GM12873 (cell line): ENCODE data around the gene LPCAT1.

ENCODE experiments used
- TF ChIP-seq, protein P1 (sequence below): IDR thresholded peaks from 2 replicates; pipeline ENCODE4 v1.5.1; 2012; ENCODE audit warnings: low read depth, mild to moderate bottlenecking, moderate library complexity, low read length, control low read depth; ENCODE audit not compliant: insufficient read depth; ENCODE audit errors: missing control alignments

LPCAT1 gene

DNA sequence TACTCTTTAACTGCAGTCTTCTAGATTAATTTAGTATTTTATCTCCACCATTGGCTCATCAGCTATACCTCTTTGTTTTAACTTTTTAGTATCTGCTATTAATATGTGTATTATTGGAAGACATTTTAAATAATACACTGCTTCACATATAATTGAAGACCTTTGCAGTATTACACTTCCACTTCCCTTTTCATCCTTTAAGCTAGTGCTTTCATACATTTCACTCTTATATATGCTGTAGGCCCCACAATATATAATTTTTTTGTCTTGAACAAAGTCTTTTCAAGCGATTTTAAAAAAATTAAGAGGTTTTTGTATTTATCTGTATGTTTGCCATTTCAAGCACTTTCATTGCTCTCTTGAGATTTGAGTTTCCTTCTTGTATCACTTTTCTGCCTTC is 8.6 kb upstream of the LPCAT1 start:
- TF ChIP-seq, protein P1, sequence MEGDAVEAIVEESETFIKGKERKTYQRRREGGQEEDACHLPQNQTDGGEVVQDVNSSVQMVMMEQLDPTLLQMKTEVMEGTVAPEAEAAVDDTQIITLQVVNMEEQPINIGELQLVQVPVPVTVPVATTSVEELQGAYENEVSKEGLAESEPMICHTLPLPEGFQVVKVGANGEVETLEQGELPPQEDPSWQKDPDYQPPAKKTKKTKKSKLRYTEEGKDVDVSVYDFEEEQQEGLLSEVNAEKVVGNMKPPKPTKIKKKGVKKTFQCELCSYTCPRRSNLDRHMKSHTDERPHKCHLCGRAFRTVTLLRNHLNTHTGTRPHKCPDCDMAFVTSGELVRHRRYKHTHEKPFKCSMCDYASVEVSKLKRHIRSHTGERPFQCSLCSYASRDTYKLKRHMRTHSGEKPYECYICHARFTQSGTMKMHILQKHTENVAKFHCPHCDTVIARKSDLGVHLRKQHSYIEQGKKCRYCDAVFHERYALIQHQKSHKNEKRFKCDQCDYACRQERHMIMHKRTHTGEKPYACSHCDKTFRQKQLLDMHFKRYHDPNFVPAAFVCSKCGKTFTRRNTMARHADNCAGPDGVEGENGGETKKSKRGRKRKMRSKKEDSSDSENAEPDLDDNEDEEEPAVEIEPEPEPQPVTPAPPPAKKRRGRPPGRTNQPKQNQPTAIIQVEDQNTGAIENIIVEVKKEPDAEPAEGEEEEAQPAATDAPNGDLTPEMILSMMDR = no peak

DNA sequence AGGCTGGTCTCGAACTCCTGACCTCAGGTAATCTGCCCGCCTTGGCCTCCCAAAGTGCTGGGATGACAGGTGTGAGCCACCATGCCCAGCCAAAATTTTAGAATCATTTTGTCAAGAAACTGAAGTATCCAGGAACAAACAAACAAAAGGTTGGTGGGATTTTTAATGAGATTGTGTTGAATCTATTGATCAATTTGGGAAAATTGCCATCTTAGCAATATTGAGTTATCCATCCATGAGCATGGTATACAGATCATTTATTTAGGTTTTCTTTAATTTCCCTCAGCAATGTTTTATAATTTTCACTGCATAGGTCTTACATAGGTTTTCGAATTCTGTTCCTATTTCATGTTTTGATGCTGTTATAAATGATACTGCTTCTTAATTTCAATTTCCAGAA is 5.7 kb upstream of the LPCAT1 start:
- TF ChIP-seq, protein P1 = no peak

DNA sequence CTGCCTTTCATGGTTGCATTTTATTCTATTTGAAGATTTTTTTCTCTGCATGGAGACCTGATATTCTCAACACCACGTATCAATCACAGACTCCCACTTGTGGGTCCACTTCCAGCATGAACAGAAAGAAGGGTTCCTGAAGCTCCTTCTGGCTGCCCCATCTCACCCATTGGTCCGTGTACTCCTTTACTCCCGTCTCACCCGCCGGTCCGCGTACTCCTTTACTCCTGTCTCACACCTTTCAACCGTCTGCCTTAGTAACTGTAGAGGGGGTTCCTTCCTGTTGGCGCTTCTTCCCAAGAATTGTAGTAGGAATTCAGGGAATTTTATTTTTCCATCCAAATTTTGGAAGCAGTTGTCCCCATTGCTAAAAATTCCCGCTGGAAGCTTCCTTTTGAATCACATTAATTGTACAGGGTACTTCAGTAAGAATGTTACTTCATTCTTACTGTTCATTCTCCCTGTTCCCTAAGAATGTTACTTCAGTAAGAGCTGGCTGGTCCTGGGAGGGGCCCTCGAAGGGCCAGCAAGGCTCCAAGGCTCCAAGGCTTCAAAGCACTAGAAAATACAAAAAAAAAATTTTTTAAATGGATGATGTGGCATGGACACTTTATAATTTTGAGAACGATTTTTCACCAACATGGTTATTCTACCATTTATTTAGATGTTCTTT is 3.9 kb upstream of the LPCAT1 start:
- TF ChIP-seq, protein P1 = no peak

DNA sequence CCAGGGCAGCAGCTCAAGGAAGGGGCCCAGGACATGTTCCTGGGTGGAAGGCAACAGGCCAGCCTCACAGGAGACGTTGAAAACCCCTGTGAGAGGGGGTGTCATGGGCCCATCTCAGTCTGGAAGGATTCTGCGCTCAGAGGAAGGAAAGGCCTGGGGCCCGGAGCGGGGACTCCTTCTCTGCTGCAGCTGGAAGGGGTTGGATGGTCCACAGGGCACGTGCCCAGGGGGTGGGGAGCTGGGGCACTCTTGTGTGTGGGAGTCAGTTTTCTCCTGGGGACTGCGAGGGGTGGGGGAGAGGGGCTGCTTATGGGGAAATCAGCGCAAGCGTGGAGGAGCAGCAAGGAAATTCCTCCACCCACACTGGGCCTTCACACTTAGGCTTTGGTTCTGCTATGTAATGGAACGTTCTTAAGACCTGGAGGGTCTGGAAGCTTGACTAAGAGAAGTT is 2.9 kb upstream of the LPCAT1 start:
- TF ChIP-seq, protein P1 = no peak

DNA sequence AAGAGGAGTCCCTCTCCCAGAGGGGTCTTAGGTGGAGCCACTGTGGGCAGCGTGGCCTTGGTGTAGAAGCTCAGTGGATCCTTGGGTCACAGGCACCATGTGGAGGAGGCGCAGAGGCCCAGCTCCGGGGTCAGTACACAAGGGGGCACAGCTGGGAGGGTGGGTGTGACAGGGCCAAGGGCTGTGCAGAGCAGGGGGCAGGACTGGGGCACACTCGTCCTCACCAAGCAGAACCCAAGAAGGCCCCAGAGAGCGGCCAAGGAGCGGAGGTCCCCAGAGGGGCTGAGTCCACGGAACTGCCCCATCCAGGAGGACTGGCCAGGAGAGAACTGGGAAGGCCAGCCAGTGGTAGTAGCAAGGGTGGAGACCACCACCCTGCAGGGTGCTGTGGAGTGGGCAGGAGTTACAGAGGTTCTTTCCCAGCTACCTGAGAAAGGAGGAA is 2.5 kb upstream of the LPCAT1 start:
- TF ChIP-seq, protein P1 = no peak

DNA sequence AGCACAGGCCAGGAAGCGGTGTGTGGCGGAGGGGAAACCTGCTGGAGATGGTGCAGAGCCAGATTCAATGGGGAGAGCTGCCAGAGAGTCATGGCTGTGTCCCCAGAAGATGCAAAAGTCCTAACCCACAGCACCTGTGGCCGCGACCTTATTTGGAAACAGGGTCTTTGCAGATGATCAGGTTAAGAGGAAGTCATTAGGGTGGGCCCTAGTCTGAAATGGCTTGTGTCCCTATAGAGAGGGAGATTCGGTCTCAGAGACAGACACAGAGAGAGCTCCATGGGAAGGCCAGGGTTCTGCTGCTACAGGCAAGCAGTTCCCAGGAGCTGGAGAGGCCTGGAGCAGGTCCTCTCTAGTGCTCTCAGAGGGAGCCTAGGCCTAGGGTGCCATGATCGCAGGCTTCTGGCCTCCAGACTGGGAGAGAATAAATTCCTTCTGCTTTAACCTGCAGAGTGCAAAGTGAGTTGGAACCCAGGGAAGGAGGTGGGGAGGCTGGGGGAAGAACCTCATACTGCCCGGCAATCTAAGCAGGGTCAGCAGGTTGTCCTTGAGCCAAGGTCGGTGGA is 1.9 kb upstream of the LPCAT1 start:
- TF ChIP-seq, protein P1 = no peak

DNA sequence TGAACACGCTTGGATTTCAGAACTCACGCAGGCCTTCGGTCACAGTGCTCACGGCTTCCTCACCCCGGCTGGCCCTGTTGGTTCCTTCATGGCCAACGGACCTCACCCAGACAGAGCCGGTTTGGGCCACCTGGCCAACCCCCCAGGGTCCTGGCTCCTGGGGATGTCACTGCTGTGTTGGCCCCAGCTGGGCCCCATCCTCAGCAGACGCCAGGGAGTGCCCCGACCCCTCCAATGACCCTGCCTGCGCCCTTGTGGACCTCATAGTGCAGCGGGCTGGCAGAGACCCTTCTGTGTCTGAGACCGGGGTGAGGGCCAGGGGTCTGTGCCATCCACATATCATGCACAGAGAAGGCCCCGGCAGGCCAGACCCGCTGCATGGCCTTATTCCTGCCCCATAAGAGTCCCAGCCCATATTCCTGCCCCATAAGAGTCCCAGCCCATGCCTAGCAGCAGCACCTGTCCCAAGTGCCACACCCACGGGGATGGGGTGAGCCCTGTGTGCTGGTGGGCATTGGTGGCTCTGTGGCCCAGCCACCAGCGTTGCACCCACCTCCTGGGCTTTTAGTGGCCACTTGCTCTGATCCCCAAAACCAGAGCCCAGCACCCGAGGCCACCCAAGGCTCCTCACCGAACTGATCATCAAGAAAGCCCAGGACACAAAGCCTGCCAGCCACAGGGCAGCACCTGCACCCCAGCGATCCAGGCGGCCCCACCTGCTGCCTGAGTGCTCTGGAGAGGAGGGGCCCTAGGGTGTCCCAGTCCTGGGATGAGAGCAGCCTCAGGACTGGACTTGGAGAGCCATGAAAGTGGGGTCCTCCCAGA is 1.3 kb upstream of the LPCAT1 start:
- TF ChIP-seq, protein P1 = no peak
